ENCODE measurements around the gene FOXC2. TPM values are rescaled to one million over a fixed set of nuclear protein-coding genes. Genes with fewer than 3 reads are reported as not detected.

Gene FOXC2
- total RNA-seq, 1 donor from 2014 or later, result not detected

DNA sequence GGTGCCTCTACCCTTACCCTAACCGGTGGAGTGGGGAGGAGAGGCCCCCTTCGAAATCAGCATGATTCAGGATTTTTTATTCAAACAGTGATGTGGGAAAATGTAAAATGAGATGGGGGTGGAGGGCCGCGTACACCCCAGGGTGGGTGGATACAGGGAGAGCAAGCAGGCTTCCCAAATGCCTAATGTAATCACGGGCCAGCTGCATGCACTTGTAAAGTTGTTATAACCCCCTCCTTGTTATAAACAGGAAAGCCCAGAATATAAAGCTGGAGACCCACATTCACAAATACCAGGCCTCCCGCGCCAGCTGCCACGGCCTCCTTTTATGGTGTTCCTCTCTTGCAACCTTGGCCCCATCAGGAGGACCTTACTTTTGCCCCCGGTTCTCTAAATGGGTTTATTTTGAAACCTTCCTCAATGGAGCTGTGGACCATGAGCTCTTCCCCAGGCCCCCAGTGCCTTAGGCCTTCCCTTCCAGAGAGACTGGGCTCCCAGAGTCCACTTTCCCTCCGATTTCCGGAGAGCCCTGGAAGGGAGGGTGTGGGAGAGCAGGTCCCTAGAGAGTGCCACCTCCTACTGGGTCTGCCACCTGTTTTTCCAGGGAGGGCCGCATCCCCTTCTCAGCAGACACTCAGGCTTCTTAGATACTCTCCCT lies 10.8 kb downstream of the FOXC2 start:
- H3K4me1 Mint-ChIP-seq, result peaks cover 15% of the 10 kb centered on the region
- H3K27me3 Mint-ChIP-seq, result peaks cover 74% of the 10 kb centered on the region
- DNase-seq, result no peak
- ChIA-PET POLR2A (no interaction called here), CTCF (no interaction called here)
- TF ChIP-seq, protein P1, sequence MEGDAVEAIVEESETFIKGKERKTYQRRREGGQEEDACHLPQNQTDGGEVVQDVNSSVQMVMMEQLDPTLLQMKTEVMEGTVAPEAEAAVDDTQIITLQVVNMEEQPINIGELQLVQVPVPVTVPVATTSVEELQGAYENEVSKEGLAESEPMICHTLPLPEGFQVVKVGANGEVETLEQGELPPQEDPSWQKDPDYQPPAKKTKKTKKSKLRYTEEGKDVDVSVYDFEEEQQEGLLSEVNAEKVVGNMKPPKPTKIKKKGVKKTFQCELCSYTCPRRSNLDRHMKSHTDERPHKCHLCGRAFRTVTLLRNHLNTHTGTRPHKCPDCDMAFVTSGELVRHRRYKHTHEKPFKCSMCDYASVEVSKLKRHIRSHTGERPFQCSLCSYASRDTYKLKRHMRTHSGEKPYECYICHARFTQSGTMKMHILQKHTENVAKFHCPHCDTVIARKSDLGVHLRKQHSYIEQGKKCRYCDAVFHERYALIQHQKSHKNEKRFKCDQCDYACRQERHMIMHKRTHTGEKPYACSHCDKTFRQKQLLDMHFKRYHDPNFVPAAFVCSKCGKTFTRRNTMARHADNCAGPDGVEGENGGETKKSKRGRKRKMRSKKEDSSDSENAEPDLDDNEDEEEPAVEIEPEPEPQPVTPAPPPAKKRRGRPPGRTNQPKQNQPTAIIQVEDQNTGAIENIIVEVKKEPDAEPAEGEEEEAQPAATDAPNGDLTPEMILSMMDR (IDR thresholded peaks at IDR 0.05), result no peak
- intact Hi-C loops (cut with micrococcal nuclease), result loop anchor here (5.0 kb wide), 1 partner anchor 500 kb away; no protein-coding TSS in a partner anchor
- H3K4me3 Mint-ChIP-seq, result no peak overlapping the region
- ATAC-seq (ENCODE audit: low read depth), result no peak
- no peaks in the 10 kb centered on the region for H3K9me3 Mint-ChIP-seq
- H3K36me3 Mint-ChIP-seq (ENCODE audit: low read depth), result no peaks in the 10 kb centered on the region
- H3K27ac Mint-ChIP-seq, result no peak overlapping the region

- H3K9me3 Mint-ChIP-seq, result no peaks in the 10 kb centered on the region
- no peak for ATAC-seq (ENCODE audit: low read depth)
- H3K36me3 Mint-ChIP-seq (ENCODE audit: low read depth), result no peaks in the 10 kb centered on the region
- H3K27ac Mint-ChIP-seq, result no peak within 1 kb of the TSS
- CTCF ChIA-PET, result no interaction called here
- H3K4me3 Mint-ChIP-seq, result no peak within 1 kb of the TSS
- H3K4me1 Mint-ChIP-seq, result peaks cover 15% of the 10 kb centered on the region
- POLR2A ChIA-PET, result no interaction called here
- intact Hi-C loops (cut with micrococcal nuclease), result loop anchor here (5.0 kb wide), 1 partner anchor 499 kb away; no protein-coding TSS in a partner anchor
- DNase-seq, result no peak
- peaks cover 72% of the 10 kb centered on the region for H3K27me3 Mint-ChIP-seq
- TF ChIP-seq, protein P1 (IDR thresholded peaks at IDR 0.05), result no peak
Measured at GRCh38 chr16:86578061-86578599, 11.5 kb downstream of the FOXC2 start, which contains the start of gene FOXL1. Gene FOXL1 (plus strand): TSS chr16:86578549. CDS start chr16:86578724, 175 bp downstream.

DNA sequence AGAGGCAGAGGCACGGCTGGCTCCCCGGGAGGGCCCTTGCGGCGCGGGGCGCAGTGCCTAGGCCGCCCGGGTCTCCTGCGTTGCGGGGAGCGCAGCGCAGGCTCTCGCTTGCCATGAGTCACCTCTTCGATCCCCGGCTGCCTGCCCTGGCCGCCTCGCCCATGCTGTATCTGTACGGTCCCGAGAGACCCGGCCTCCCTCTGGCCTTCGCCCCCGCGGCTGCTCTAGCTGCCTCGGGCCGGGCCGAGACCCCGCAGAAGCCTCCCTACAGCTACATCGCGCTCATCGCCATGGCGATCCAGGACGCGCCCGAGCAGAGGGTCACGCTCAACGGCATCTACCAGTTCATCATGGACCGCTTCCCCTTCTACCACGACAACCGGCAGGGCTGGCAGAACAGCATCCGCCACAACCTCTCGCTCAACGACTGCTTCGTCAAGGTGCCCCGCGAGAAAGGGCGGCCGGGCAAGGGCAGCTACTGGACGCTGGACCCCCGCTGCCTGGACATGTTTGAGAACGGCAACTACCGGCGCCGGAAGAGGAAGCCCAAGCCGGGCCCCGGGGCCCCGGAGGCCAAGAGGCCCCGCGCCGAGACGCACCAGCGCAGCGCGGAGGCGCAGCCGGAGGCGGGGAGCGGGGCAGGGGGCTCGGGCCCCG lies 12.1 kb downstream of the FOXC2 start:
- Mint-ChIP-seq H3K27me3 (peaks cover 70% of the 10 kb centered on the region), H3K9me3 (no peaks in the 10 kb centered on the region), H3K4me1 (peaks cover 15% of the 10 kb centered on the region), H3K36me3 (ENCODE audit: low read depth) (no peaks in the 10 kb centered on the region), H3K4me3 (no peak overlapping the region), H3K27ac (no peak overlapping the region)
- intact Hi-C loops (cut with micrococcal nuclease), result loop anchor here (5.0 kb wide), 1 partner anchor 499 kb away; no protein-coding TSS in a partner anchor
- CTCF ChIA-PET, result no interaction called here
- POLR2A ChIA-PET, result no interaction called here
- TF ChIP-seq, protein P1 (IDR thresholded peaks at IDR 0.05), result no peak
- ATAC-seq (ENCODE audit: low read depth), result no peak
- DNase-seq, result no peak

DNA sequence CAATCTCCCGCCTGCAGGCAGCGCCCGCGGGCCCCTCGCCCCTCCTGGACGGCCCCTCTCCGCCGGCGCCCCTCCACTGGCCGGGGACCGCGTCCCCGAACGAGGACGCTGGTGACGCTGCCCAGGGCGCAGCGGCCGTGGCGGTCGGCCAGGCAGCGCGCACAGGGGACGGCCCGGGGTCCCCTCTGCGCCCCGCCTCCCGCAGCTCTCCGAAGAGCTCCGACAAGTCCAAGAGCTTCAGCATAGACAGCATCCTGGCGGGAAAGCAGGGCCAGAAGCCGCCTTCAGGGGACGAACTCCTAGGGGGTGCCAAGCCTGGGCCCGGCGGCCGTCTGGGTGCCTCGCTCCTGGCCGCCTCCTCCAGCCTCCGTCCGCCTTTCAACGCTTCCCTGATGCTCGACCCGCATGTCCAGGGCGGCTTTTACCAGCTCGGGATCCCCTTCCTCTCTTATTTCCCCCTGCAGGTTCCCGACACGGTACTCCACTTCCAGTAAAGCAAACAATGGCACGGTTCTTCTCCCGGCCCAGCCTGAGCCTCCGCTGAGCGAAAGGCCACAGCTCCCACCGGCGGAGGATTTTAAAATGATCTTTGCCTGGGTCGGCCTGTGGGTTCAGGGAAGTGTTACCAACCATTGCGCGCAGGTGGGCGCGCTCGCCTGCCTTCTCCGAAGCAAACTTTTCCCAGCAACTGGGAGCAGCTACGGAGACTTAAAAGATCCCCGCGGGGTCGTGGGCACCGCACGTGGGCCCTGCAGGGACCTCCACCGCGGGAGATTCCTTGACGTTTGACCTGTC lies 12.8 kb downstream of the FOXC2 start:
- H3K4me1 Mint-ChIP-seq, result peaks cover 15% of the 10 kb centered on the region
- CTCF ChIA-PET, result no interaction called here
- no peak for ATAC-seq (ENCODE audit: low read depth)
- peaks cover 65% of the 10 kb centered on the region for H3K27me3 Mint-ChIP-seq
- no peak overlapping the region for H3K27ac Mint-ChIP-seq
- POLR2A ChIA-PET, result no interaction called here
- H3K4me3 Mint-ChIP-seq, result no peak overlapping the region
- no peak for DNase-seq
- TF ChIP-seq, protein P1 (IDR thresholded peaks at IDR 0.05), result no peak
- H3K36me3 Mint-ChIP-seq (ENCODE audit: low read depth), result no peaks in the 10 kb centered on the region
- intact Hi-C loops (cut with micrococcal nuclease), result loop anchor here (5.0 kb wide), 1 partner anchor 498 kb away; no protein-coding TSS in a partner anchor
- H3K9me3 Mint-ChIP-seq, result no peaks in the 10 kb centered on the region

All from activated B cell treated with CpG ODN at 0.5 μM for 24 hours (primary cell).